Skeletal muscle satellite cell (primary cell): ENCODE measurements around the gene GABRP.

ENCODE experiments used
- H3K27me3 ChIP-seq: 2 replicates; pipeline ENCODE4 v1.7.0; 2013; ENCODE audit warnings: low read length; ENCODE audit not compliant: control insufficient read depth, insufficient read depth
- H3K36me3 ChIP-seq: 2 replicates; pipeline ENCODE4 v1.7.0; 2013; ENCODE audit warnings: mild to moderate bottlenecking, control low read depth, low read length; ENCODE audit not compliant: insufficient read depth
- H3K4me1 ChIP-seq: 2 replicates; pipeline ENCODE4 v1.7.0; 2013; ENCODE audit warnings: low read length; ENCODE audit not compliant: control insufficient read depth, insufficient read depth
- H3K4me2 ChIP-seq: 2 replicates; pipeline ENCODE4 v1.7.0; 2013; ENCODE audit warnings: mild to moderate bottlenecking, low read length
- H3K4me3 ChIP-seq: 2 replicates; pipeline ENCODE4 v1.7.0; 2013; ENCODE audit warnings: low read length
- H3K9ac ChIP-seq: 2 replicates; pipeline ENCODE4 v1.7.0; 2013; ENCODE audit warnings: mild to moderate bottlenecking, low read depth, low read length, moderate library complexity
- H3K9me3 ChIP-seq: replicated peaks from 2 replicates; pipeline ENCODE4 v1.7.0; 2013; ENCODE audit warnings: mild to moderate bottlenecking, control low read depth, low read length

Gene GABRP

GRCh38 chr5:170844651-170845050 is 61.1 kb downstream of the GABRP start:
- no peak overlapping the region for H3K4me2 ChIP-seq
- no peaks in the 10 kb centered on the region for H3K4me1 ChIP-seq
- no peak overlapping the region for H3K4me3 ChIP-seq
- no peaks in the 10 kb centered on the region for H3K36me3 ChIP-seq
- H3K9ac ChIP-seq = no peak overlapping the region
- H3K27me3 ChIP-seq = peaks cover 2% of the 10 kb centered on the region
- H3K9me3 ChIP-seq = no peaks in the 10 kb centered on the region

GRCh38 chr5:170846416-170846815 is 62.9 kb downstream of the GABRP start:
- H3K9me3 ChIP-seq = no peaks in the 10 kb centered on the region
- H3K4me3 ChIP-seq = no peak overlapping the region
- no peaks in the 10 kb centered on the region for H3K36me3 ChIP-seq
- H3K27me3 ChIP-seq = no peaks in the 10 kb centered on the region
- no peak overlapping the region for H3K9ac ChIP-seq
- no peaks in the 10 kb centered on the region for H3K4me1 ChIP-seq
- H3K4me2 ChIP-seq = no peak overlapping the region

- no peak overlapping the region for H3K4me3 ChIP-seq
- no peaks in the 10 kb centered on the region for H3K4me1 ChIP-seq
- no peaks in the 10 kb centered on the region for H3K9me3 ChIP-seq
- no peak overlapping the region for H3K4me2 ChIP-seq
- H3K9ac ChIP-seq = no peak overlapping the region
- H3K36me3 ChIP-seq = no peaks in the 10 kb centered on the region
- no peaks in the 10 kb centered on the region for H3K27me3 ChIP-seq
Measured at GRCh38 chr5:170846846-170847245, 63.3 kb downstream of the GABRP start.

- H3K9ac ChIP-seq = no peak overlapping the region
- H3K4me1 ChIP-seq = no peaks in the 10 kb centered on the region
- no peak overlapping the region for H3K4me3 ChIP-seq
- no peak overlapping the region for H3K4me2 ChIP-seq
- H3K27me3 ChIP-seq = no peaks in the 10 kb centered on the region
- H3K36me3 ChIP-seq = no peaks in the 10 kb centered on the region
- no peaks in the 10 kb centered on the region for H3K9me3 ChIP-seq
Measured at GRCh38 chr5:170848033-170848432, 64.5 kb downstream of the GABRP start.

- no peaks in the 10 kb centered on the region for H3K4me1 ChIP-seq
- H3K27me3 ChIP-seq = no peaks in the 10 kb centered on the region
- H3K36me3 ChIP-seq = no peaks in the 10 kb centered on the region
- no peak overlapping the region for H3K9ac ChIP-seq
- no peak overlapping the region for H3K4me2 ChIP-seq
- no peaks in the 10 kb centered on the region for H3K9me3 ChIP-seq
- H3K4me3 ChIP-seq = no peak overlapping the region
Measured at GRCh38 chr5:170849374-170849773, 65.8 kb downstream of the GABRP start.

- no peak overlapping the region for H3K4me3 ChIP-seq
- no peak overlapping the region for H3K4me2 ChIP-seq
- H3K27me3 ChIP-seq = no peaks in the 10 kb centered on the region
- no peaks in the 10 kb centered on the region for H3K36me3 ChIP-seq
- no peaks in the 10 kb centered on the region for H3K4me1 ChIP-seq
- no peak overlapping the region for H3K9ac ChIP-seq
- no peaks in the 10 kb centered on the region for H3K9me3 ChIP-seq
Measured at GRCh38 chr5:170854566-170854965, 71.0 kb downstream of the GABRP start.

- no peaks in the 10 kb centered on the region for H3K4me1 ChIP-seq
- H3K4me2 ChIP-seq = no peak overlapping the region
- no peak overlapping the region for H3K4me3 ChIP-seq
- H3K27me3 ChIP-seq = no peaks in the 10 kb centered on the region
- peaks cover 7% of the 10 kb centered on the region for H3K9me3 ChIP-seq
- H3K9ac ChIP-seq = no peak overlapping the region
- H3K36me3 ChIP-seq = no peaks in the 10 kb centered on the region
Measured at GRCh38 chr5:170857066-170857465, 73.5 kb downstream of the GABRP start.

- H3K9me3 ChIP-seq = peaks cover 7% of the 10 kb centered on the region
- H3K36me3 ChIP-seq = no peaks in the 10 kb centered on the region
- no peak overlapping the region for H3K9ac ChIP-seq
- no peak overlapping the region for H3K4me3 ChIP-seq
- peaks cover 14% of the 10 kb centered on the region for H3K4me1 ChIP-seq
- no peaks in the 10 kb centered on the region for H3K27me3 ChIP-seq
- H3K4me2 ChIP-seq = no peak overlapping the region
Measured at GRCh38 chr5:170860415-170860814, 76.9 kb downstream of the GABRP start.

- no peak overlapping the region for H3K9ac ChIP-seq
- peak overlapping the region; percentile 43 for H3K4me2 ChIP-seq
- H3K27me3 ChIP-seq = no peaks in the 10 kb centered on the region
- H3K36me3 ChIP-seq = no peaks in the 10 kb centered on the region
- peaks cover 14% of the 10 kb centered on the region for H3K4me1 ChIP-seq
- H3K9me3 ChIP-seq = peaks cover 7% of the 10 kb centered on the region
- peak overlapping the region; percentile 60 for H3K4me3 ChIP-seq
Measured at GRCh38 chr5:170860818-170861666, 77.5 kb downstream of the GABRP start.

- Histone ChIP-seq H3K36me3 (no peaks in the 10 kb centered on the region), H3K27me3 (no peaks in the 10 kb centered on the region), H3K4me3 (peak overlapping the region; percentile 79), H3K9ac (peak overlapping the region; percentile 85), H3K9me3 (peaks cover 7% of the 10 kb centered on the region), H3K4me1 (peaks cover 14% of the 10 kb centered on the region), H3K4me2 (peak overlapping the region; percentile 76)
Measured at GRCh38 chr5:170861667-170861916, 78.1 kb downstream of the GABRP start.

GRCh38 chr5:170861917-170862766 is 78.6 kb downstream of the GABRP start, which contains the start of gene RANBP17:
Gene RANBP17, plus strand, starts transcription at chr5:170862018.
- H3K36me3 ChIP-seq = no peaks in the 10 kb centered on the region
- no peaks in the 10 kb centered on the region for H3K27me3 ChIP-seq
- peaks cover 7% of the 10 kb centered on the region for H3K9me3 ChIP-seq
- peaks cover 14% of the 10 kb centered on the region for H3K4me1 ChIP-seq
- H3K4me2 ChIP-seq = peak within 1 kb of the TSS; percentile 76
- H3K4me3 ChIP-seq = peak within 1 kb of the TSS; percentile 79
- H3K9ac ChIP-seq = peak within 1 kb of the TSS; percentile 85
